Measurements from ENCODE around the gene CDKAL1.

The CDKAL1 gene

DNA sequence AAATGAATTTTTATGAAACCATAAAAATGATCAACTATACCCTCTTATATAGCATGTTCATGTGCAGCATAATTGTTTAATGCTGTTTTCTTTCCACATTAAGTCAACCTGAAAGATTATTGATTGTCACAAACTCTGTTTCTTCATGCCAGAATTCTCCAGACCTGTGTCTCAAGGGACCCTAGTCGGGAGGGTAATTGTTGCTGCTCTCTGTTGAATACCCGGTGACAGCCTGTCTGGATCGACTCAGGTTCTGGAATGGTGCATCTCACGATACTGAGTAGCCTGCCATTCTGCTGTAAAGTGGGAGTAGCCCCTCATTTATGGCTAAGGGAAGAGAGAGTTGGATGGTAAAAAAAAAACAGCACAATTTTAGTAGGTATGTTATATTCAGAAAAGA is 609.4 kb downstream of the CDKAL1 start:
- DNase-seq (ENCODE audit: low read depth in 1 of 2, low spot score in 1 of 2): no peak
- TF ChIP-seq, protein P1, sequence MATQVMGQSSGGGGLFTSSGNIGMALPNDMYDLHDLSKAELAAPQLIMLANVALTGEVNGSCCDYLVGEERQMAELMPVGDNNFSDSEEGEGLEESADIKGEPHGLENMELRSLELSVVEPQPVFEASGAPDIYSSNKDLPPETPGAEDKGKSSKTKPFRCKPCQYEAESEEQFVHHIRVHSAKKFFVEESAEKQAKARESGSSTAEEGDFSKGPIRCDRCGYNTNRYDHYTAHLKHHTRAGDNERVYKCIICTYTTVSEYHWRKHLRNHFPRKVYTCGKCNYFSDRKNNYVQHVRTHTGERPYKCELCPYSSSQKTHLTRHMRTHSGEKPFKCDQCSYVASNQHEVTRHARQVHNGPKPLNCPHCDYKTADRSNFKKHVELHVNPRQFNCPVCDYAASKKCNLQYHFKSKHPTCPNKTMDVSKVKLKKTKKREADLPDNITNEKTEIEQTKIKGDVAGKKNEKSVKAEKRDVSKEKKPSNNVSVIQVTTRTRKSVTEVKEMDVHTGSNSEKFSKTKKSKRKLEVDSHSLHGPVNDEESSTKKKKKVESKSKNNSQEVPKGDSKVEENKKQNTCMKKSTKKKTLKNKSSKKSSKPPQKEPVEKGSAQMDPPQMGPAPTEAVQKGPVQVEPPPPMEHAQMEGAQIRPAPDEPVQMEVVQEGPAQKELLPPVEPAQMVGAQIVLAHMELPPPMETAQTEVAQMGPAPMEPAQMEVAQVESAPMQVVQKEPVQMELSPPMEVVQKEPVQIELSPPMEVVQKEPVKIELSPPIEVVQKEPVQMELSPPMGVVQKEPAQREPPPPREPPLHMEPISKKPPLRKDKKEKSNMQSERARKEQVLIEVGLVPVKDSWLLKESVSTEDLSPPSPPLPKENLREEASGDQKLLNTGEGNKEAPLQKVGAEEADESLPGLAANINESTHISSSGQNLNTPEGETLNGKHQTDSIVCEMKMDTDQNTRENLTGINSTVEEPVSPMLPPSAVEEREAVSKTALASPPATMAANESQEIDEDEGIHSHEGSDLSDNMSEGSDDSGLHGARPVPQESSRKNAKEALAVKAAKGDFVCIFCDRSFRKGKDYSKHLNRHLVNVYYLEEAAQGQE (IDR thresholded peaks at IDR 0.05; ENCODE audit: insufficient replicate concordance, low read depth): no peak
- TF ChIP-seq SPI1 (IDR thresholded peaks at IDR 0.05; ENCODE audit: borderline replicate concordance, low read depth) (no peak), POLR2AphosphoS5 (IDR thresholded peaks at IDR 0.05; ENCODE audit: low read depth) (no peak), GABPA (IDR thresholded peaks at IDR 0.05; ENCODE audit: low read depth) (no peak)
- TF ChIP-seq, protein P2, sequence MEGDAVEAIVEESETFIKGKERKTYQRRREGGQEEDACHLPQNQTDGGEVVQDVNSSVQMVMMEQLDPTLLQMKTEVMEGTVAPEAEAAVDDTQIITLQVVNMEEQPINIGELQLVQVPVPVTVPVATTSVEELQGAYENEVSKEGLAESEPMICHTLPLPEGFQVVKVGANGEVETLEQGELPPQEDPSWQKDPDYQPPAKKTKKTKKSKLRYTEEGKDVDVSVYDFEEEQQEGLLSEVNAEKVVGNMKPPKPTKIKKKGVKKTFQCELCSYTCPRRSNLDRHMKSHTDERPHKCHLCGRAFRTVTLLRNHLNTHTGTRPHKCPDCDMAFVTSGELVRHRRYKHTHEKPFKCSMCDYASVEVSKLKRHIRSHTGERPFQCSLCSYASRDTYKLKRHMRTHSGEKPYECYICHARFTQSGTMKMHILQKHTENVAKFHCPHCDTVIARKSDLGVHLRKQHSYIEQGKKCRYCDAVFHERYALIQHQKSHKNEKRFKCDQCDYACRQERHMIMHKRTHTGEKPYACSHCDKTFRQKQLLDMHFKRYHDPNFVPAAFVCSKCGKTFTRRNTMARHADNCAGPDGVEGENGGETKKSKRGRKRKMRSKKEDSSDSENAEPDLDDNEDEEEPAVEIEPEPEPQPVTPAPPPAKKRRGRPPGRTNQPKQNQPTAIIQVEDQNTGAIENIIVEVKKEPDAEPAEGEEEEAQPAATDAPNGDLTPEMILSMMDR (IDR thresholded peaks at IDR 0.05; ENCODE audit: insufficient read depth, low read length): no peak
- H3K27me3 ChIP-seq (ENCODE audit: insufficient read depth, poor library complexity, severe bottlenecking): no peaks in the 10 kb centered on the region
- H3K27ac ChIP-seq (replicated peaks): no peak overlapping the region
- no peak overlapping the region for H3K4me3 ChIP-seq (replicated peaks; ENCODE audit: insufficient read depth, low read length)

DNA sequence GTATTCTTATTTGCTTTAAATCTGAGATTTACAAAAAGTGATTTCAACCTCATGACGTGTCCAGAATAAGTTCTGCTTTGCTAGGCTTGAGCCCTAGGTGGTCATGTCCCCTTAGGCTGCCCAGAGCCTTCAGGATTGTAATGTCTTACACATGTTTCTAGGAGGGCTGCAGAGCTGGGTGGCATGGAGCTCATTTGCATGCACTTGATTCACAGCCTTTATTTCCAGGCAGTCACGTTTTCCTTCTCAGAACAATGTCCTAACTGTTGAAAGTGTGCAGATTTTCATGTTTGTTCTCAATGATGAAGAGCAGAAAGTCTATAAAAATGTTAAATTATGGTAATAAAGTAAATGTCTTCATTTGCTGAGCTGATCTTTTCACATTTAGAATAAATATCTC is 610.7 kb downstream of the CDKAL1 start:
- H3K4me3 ChIP-seq (replicated peaks; ENCODE audit: insufficient read depth, low read length): no peak overlapping the region
- no peaks in the 10 kb centered on the region for H3K27me3 ChIP-seq (ENCODE audit: insufficient read depth, poor library complexity, severe bottlenecking)
- H3K27ac ChIP-seq (replicated peaks): no peak overlapping the region
- TF ChIP-seq, protein P2 (IDR thresholded peaks at IDR 0.05; ENCODE audit: insufficient read depth, low read length): no peak
- TF ChIP-seq, protein P1 (IDR thresholded peaks at IDR 0.05; ENCODE audit: insufficient replicate concordance, low read depth): no peak
- no peak for TF ChIP-seq POLR2AphosphoS5 (IDR thresholded peaks at IDR 0.05; ENCODE audit: low read depth)
- no peak for TF ChIP-seq SPI1 (IDR thresholded peaks at IDR 0.05; ENCODE audit: borderline replicate concordance, low read depth)
- no peak for TF ChIP-seq GABPA (IDR thresholded peaks at IDR 0.05; ENCODE audit: low read depth)
- no peak for DNase-seq (ENCODE audit: low read depth in 1 of 2, low spot score in 1 of 2)

DNA sequence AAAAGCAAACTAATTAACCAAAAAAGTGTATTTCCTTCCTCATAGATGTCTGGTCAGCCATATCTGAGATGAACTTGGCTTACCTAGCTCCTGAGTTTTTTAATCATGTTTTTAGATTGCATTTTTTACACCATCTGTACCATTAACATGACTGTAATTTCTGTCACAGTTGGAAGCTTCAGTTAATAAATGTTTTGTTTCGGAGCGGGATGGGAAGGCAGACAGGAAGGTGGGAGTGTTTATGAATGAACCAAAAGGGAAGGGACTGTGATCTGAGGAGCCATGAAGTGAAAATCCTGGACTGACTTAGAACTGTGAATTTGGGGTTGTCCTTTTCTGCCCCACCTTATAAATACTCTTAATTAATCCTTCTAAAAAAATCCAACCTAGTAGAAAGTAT is 613.7 kb downstream of the CDKAL1 start:
- TF ChIP-seq, protein P1 (IDR thresholded peaks at IDR 0.05; ENCODE audit: insufficient replicate concordance, low read depth): no peak
- TF ChIP-seq GABPA (IDR thresholded peaks at IDR 0.05; ENCODE audit: low read depth) (no peak), POLR2AphosphoS5 (IDR thresholded peaks at IDR 0.05; ENCODE audit: low read depth) (no peak), SPI1 (IDR thresholded peaks at IDR 0.05; ENCODE audit: borderline replicate concordance, low read depth) (no peak)
- TF ChIP-seq, protein P2 (IDR thresholded peaks at IDR 0.05; ENCODE audit: insufficient read depth, low read length): no peak
- Histone ChIP-seq H3K4me3 (replicated peaks; ENCODE audit: insufficient read depth, low read length) (no peak overlapping the region), H3K27me3 (ENCODE audit: insufficient read depth, poor library complexity, severe bottlenecking) (no peaks in the 10 kb centered on the region), H3K27ac (replicated peaks) (no peak overlapping the region)
- DNase-seq (ENCODE audit: low read depth in 1 of 2, low spot score in 1 of 2): no peak
